Germinal center (tissue), 1 donor: ENCODE data around the gene TBX1.

Experiments used
- DNase-seq: peaks from one replicate; pipeline ENCODE4 v3.0.0; 2012; ENCODE audit warnings: mixed read lengths, low spot score

Gene TBX1

GRCh38 chr22:19760058-19760950, at the start of gene TBX1:
TSS of gene TBX1 (plus strand) at chr22:19760778. CDS start at chr22:19760844, 66 bp downstream.
- no peak for DNase-seq

GRCh38 chr22:19713245-19713644, 47.3 kb upstream of the TBX1 start:
- DNase-seq = no peak

DNA sequence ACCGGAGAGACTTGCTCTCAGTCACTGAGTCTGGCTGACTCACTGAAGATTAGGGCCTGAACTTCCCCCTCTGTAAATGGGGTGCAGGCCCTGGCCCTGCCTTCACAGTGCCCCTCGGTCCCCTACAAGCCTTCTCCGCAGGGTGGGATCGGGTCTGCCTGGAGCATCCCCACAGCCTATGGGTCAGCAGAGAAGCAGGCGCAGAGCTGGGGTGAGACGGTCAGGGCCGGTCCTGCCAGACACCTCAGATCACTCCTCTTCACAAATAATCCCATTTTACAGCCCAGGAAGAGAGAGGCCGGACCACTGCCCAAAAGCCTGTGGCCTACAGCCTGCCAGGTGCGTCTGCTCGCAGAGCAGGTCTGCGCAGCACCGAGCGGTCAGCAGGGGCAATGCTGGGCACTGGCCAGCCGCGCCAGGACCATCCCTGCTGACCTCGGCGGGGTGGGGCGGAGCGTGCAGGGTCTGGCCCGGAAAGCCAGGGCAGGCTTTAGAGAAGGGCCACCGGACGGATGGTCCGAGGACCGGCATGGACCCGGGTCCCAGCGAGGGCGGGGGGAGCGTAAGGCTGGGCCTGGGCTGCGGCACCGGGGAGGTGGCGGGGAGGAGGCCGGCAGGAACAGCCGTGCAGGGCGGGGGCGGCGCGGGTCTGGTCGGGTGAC, 46.8 kb upstream of the TBX1 start:
- no peak for DNase-seq

GRCh38 chr22:19714312-19715187, 46.0 kb upstream of the TBX1 start, which contains the start of gene SEPTIN5:
TSS of gene SEPTIN5 (plus strand) at chr22:19714503. CDS start at chr22:19714589, 86 bp downstream.
- DNase-seq = no peak

DNA sequence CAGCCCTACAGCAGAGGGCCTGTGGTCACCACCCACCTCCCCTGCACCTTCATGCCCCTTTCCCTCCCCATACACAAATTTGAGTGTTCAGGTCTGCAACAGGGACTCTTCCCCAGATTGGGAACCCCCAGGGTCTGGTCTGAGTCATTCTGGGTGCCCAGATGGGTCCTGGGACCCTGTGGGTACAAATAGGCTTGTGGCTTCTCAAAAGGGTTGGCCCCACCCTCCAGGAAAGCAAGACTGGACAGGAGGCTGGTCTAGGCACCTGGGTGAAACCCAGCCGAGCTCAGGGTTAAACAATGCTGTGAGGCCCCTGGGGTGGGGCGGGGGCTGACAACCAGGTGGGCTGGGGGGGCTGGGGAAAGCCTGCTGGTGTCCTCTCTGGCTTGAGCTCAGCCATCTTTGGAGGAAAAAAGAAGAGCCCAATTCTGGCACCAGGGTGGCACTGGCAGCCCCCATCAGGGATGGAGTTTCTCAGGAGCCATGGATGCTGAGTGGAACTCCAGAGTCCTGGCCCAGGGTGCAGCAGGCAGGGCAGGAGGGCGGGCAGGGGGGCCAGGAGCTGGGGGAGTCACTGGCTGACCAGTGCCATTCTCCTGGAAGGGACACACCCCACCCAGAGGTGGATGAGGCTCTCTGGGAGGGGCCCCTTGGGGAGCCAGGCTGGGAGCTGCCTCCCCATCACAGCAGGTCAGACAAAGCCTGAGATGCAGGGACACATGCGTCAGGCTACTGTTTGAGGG, 45.2 kb upstream of the TBX1 start:
- no peak for DNase-seq

DNA sequence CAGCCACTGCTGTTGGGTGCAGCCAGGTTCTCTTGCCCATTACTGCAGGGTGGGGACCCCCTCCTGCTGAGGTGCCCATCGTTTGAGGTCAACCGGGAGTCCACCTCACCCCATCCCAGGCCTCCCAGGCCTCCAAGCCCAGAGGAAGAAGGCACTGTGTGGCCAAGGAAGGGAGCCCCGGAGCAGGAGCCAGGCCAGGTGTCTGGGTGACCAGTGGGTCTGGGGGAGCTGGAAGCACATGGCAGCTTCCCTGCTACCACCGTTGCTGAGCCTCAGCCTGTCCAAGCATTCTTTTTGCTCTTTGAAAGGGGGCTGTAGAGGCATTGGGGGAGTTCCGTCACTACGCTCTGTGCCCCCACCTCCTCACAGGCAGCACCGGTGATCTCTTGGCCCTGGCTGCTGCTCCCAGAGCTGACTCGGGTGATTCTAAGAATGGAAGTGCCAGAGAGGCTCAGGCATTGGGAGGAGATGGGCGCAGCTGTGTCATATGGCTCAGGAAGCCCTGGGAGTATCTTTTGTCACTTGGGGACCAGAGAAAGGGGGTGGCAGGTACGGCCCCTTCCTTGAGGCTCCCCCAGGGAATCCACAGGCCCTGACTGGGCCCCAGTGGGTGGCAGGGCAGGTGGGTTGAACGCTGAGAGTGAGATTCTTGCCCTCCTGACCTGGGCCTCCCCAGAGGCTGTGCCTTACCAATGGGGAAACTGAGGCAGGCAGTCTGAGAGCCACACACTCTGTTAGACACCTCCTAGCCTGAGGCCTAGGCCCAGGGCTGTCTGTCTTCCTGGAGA, 44.3 kb upstream of the TBX1 start:
- DNase-seq = no peak

DNA sequence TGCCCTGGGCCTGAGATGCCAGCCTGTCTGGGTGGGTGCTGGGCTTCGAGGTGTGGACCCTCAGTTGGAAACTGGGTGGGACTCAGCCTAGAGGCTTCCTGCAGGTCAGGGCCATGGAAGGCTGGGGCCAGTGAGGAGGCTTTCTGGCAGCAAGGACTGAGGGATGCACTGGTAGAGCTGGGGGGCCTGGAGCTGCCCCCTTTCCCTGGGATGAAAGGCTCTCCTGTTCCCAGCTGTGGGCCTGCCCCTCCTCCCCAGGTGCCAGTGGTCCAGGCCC, 43.8 kb upstream of the TBX1 start:
- no peak for DNase-seq

GRCh38 chr22:19717181-19717580, 43.4 kb upstream of the TBX1 start:
- DNase-seq = no peak

DNA sequence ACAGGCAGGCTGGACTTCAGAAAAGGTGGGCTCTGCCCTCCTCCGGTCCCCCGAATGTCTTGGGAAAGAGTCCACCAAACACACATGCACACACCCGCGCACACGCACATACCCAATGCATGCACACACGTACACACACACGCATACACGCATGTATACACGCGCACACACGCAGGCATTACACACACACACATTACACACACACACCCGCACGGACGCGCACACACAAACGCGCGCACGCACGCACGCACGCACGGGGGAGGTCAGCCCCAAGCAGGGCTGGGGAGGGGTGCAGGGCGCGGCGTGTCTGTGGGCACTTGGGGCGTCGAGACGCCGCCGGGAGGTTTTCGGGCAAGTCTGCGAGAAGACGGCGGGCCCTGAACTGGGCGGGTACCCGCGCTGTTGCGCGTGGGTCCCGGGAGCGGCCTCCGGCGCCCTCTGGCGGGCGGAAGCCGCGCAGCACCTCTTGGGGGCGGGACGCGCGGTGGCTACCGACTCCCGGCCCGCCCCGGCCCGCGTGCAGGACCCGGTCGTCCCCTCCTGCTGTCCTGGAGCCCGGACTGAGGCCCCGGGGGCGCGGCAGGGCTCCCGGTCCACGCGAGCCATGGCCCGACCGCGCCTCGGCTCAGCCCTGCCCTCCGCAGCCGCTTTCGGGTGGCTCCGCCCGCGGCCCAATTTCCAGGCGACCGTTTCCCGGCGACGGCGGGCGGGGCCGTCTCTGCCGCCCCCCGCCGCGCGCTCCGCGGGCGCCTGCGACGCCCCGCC, 42.7 kb upstream of the TBX1 start:
- peak; percentile 89 for DNase-seq

DNA sequence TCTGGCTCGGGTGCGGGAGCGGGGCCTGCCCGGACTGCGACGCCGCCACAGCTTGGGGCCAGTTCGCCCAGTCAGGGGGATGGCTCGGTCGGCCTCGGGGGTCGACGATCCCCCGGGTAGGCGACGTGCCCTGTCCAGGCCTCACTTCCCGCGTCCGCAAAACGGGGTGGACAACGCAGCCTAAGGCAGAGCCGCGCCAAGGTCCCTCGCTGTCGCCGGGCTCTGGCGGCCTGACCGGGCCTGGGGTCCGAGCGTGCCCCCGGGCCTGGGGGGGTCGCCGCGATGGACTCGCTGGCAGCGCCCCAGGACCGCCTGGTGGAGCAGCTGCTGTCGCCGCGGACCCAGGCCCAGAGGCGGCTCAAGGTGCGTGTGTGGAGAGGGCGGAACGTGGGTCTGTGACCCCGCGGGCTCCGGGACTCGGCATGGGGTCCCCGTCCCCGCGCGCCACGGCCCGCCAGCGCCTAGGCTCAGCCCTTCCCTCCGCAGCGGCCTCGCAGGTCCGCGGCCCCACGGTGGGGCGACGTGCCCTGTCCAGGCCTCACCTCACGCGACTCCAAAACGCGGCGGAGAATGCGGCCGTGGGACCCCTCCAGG, 42.0 kb upstream of the TBX1 start:
- DNase-seq = no peak

- no peak for DNase-seq
Measured at GRCh38 chr22:19719050-19719482, 41.5 kb upstream of the TBX1 start.

GRCh38 chr22:19719488-19720021, 41.0 kb upstream of the TBX1 start:
- DNase-seq = no peak

DNA sequence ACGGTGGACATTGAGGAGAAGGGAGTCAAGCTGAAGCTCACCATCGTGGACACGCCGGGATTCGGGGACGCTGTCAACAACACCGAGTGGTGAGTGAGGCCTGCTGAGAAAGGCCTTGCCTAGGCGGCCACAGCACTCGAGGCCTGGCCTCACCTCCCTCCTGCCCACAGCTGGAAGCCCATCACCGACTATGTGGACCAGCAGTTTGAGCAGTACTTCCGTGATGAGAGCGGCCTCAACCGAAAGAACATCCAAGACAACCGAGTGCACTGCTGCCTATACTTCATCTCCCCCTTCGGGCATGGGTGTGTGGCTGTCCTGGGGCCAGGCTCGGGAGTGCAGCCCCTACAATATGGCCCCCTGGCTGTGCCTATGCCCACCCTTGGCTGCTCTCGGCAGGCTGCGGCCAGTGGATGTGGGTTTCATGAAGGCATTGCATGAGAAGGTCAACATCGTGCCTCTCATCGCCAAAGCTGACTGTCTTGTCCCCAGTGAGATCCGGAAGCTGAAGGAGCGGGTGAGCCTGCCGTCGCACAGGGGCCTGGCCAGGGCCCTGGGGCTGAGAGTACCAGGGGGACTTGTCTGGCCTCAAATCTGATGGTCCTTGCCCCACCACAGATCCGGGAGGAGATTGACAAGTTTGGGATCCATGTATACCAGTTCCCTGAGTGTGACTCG, 40.3 kb upstream of the TBX1 start:
- no peak for DNase-seq

GRCh38 chr22:19720999-19721329, 39.6 kb upstream of the TBX1 start:
- no peak for DNase-seq

DNA sequence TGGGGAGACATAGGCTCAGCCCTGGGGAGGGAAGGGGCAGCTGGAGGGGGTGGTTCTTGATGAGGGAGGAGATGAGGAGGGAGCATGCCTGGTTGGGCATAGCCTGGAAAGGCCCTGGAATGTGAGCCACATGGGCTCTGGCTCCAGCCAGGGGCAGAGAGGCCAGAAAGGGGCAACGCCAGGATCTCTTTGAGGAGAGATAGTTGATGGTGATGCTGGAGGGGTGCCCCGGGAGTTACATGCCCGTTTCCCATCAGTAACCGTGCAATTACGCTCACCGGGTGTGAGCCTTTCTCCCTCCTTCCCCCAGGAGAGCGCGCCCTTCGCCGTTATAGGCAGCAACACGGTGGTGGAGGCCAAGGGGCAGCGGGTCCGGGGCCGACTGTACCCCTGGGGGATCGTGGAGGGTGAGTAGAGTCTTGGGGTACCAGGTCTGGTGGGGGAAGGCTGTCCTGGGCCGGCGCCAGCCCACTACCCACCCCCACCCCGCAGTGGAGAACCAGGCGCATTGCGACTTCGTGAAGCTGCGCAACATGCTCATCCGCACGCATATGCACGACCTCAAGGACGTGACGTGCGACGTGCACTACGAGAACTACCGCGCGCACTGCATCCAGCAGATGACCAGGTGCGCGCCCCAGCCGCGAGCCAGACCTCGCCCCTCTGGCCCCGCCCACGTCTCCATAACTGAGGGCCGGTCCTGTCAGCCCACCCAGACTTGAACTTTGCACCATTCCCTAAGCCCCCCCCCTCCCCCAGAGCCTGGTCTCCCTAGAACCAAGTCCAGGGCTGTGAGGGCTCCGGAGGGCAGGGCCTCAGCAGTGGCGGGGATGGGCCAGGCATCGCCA, 39.0 kb upstream of the TBX1 start:
- DNase-seq = no peak

GRCh38 chr22:19722178-19722981, 38.2 kb upstream of the TBX1 start:
- DNase-seq = no peak

- DNase-seq = no peak
Measured at GRCh38 chr22:19722982-19723231, 37.7 kb upstream of the TBX1 start.
